Measurements from ENCODE around the gene ESPNL.

ESPNL gene

DNA sequence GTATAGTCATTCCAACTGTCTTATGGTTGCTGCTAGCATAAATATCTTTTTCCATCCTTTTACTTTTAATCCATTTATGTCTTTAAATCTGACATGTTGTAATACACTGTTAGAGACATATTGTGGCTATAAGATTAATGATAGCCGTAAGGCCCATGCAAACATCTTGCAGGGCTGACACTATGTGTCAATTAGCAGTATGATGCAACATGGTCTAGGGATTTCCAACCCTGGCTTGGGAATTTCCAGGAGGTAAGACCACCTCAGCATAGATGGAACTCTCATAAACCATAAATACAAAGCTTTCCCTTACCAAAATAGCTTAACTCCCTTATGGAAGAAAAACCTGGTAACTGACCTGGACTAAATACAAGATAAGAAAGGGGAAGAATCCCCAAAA, 22.8 kb upstream of the ESPNL start:
- no peak for DNase-seq

DNA sequence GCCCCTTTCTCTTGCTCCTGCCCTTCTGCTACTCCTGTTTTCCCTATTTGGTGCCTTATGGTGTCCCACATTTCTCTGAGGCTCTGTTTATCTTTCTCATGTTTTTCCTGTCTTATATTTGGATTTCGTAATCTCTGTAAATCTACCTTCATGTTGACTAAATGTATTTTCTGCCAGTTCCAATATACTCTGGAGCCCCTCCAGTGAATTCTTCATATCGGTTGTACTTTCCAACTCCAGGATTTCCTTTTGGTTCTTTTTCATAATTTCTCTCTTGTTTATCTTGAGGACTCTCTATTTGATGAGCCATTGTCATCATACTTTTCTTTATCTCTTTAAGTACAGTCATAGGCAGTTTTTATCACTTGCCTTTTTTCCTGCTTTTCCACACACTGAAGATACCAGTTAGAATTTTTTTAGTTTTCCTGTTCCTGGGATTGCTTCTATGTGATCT, 20.2 kb upstream of the ESPNL start:
- no peak for DNase-seq

DNA sequence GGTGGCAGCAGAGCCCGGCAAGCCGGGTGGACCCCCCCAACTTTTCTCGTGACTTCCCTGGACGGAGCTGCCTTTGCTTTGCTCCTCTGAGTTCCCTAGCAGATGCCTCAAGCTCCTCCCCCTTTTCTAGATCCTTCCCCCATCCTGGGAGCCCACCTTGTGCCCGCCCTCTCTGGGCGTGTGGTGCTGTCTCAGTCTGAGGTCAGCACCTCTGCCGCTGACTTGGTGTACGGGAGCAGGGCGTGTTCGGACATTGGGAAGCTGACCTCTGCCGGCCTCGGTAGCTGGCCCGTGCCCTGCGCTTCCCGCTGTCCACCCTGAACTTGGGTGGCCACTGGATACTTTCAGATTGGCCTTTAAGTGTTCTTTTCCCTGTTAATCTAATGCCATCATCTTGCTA, 19.6 kb upstream of the ESPNL start:
- DNase-seq, result no peak

DNA sequence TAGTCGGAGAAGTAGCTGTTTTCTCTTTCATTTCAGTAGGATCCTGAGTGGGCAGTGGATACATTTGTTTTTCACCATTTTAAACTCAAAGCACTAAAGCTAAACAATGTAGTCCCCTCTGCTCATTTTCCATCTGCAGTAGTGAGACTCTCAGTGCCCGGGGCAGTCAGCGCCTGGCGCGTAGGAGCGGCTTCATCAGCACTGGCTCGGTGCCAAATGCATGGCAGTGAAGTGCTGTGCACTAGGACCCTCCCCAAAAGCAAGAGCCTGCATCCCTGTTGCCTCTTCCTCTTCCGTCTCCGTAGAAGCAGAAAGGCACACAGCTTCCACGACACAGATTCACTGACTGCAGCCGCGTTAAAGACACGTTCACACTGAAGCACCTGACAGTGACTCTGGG, 19.0 kb upstream of the ESPNL start:
- DNase-seq, result no peak

DNA sequence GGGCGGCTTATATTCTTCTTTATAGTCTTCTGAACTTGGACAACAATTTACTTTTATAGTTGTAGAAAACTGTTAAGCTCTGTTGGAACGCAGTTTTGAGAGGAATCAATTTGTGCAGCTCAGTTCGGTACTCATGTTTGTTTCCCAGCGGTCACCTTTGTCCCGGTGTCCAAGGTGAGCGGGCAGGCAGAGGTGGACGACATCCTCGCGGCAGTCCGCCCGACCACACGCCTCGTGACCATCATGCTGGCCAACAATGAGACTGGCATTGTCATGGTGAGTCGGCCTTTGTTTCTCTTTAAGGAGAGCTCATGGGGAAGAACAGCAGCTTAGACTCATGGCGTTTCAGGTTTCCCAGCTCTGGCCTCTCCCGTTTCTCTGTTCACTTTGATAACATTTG, 18.6 kb upstream of the ESPNL start:
- no peak for DNase-seq

DNA sequence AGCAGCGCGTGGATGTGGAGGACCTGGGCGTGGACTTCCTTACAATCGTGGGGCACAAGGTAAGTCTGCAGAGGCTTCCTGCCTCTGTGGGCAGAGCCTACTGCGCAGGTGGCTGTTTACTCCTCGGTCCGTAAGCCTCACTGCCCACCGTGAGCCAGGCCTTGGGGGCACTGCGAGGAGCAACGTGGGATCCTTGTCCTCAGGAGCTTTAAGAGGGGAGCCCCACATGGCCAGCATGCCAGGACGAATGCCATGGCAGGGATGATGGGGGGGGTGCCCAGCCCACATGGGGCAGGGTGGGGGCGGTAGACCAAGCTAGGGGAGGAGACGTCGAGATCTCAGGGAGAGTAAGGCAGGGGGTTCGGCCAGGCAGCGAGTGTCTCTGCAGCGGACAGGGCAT, 18.0 kb upstream of the ESPNL start:
- no peak for DNase-seq

DNA sequence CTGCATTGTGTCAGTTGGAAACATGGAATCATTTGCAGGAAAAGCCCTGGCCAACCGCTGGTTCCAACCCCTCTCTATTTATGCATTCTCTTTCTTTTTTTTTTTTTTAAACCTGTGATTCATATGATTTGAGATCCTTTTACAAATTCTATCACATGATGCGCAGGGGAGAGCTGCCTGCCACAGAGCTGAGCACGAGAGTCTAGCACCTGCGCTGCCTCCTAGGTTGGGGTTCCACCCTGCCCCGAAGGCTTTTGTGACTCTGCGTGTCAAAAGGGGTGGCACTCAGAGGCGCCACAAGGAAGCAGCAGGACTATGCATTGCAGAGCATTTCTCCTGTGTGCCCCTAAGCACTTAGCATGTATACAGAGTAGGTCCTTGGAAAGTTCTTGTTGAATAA, 17.3 kb upstream of the ESPNL start:
- no peak for DNase-seq

DNA sequence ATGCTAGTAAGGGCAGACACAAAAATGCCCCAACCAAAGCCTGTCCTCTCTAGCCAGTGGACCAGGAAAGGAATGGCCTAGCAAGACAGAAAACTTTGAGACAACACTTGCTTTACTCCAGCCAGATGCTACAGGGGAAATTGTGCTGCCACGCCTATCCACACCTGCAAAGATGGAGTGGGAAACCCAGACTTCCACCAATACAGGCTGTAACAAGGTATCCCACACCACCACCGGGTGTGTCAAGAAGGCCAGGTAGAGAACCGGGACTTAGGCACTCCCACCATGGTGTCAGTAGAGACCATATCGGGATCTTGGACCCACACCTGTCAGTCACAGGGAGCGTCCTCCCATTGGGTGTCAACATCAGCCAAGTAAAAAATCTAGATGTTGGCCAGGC, 16.2 kb upstream of the ESPNL start:
- DNase-seq, result no peak

DNA sequence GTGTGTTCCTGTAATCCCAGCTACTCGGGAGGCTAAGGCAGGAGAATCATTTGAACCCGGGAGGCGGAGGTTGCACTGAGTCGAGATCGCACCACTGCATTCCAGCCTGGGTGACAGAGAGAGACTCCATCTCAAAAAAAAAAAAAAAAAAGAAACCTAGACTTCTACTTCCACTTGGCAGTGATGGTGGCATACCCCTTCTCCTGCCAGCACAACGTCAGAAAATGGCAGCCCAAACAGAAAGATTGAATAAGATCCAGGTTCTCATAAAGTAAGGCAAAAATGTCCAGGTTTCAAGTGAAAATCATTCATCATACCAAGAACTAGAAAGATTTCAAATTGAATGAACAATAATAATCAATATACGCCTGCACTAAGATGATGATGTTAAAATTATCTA, 15.4 kb upstream of the ESPNL start:
- no peak for DNase-seq

DNA sequence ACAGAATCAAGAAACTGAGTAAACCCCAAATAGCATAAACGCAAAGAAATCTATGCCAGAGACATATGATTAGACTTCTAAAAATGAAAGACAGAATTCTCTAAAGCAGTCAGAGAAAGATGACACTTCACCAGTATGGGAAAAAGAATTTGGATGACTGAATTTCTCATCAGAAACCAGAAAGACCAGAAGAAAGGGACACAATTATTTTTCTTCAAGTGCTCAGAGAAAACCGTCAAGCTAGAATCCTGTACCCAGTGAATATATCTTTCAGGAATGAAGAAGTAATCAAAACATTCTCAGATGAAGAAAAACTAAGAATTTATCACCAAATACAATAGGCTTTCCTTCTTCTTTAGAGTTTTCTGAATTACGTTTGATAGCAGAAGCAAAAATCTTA, 14.2 kb upstream of the ESPNL start:
- no peak for DNase-seq

DNA sequence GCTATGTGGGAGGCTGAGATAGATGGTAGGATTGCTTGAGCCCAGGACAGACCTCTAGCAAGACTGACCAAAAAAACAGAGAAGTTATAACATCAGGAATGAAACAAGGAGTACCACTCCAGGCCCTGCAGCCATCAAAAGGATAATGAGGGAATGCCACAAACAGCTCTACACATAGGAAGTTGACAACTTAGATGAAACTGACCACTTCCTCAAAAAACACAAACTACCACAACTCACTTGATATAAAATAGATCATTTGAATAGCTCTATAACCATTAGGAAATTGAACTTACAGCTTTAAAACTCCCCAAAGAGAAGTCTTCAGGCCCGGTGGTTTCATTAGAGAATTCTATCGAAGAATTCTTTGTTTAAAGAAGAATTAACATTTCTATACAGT, 12.9 kb upstream of the ESPNL start:
- DNase-seq, result no peak

DNA sequence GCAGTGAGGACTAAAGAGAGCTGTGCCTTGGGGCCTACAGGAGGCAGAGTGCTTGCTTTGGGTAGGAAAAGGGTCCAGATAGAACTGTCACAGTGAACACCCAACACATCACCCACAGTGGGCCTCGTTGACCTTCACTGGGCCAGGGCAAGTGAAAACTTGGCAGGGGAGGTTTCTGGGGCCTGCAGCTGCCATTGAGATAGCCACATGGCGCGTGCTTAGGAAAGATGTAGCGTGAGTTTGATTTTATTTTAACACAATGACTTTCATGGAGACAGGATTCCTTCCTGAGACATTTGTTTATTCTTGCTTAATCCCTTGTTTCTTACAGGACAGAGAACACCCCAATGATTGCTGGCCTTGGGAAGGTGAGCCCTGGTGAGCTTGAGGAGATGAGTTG, 9.3 kb upstream of the ESPNL start:
- no peak for DNase-seq

DNA sequence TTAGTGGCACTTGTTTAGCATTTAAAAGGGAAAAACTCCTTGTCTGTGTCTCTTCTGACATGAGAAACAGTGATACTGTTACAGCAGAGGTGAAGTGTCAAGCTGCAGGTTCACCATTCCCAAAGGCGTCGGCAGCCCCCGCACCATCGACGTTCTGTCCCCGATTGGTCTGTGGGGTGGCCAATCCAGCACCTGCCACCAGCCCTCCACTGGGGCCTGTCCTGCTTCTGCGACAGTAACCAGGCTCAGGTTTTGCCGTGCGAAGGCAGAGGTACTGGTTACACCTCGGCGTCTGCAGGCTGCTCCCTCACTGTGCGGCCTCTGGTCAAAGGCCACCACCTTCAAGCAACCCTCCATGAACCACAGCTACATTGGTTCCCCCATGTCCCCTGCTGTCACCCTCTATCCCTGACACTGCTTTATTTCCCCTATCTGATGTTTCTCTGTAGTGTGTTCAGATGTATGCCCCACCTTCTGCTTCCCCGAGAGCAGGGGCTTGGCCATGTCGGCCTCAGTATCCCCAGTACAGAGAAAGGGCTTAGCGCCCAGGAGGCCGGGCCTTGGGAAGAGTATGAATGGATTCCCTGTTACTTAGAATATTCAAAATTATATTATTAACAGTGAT, 8.6 kb upstream of the ESPNL start:
- DNase-seq, result no peak

DNA sequence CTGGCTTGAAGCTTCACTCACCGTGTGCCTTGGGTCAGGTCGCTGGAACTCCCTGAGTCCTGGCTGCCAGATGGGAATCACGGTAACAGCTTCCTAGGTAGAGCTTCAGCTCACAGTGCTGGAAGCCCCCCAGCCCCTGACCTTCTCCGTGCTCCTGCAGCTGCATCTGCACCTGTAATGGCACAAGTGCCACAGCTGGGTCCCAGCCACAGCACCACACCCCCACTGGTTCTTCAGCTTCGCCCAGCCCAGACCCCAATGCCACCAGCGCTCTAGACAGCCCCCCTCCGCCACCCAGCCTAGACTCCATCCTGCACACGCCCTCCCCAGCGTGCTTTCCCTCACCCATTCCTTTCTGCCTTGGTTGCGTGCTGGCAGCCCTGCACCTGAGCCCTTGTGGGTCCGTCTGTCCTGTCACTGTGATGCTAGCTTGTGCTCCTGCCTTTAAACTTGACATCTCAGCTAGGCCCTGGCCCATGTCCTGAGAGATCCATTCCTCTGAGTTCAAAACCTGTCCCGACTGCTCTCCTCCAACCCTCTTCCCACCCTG, 7.6 kb upstream of the ESPNL start:
- DNase-seq, result no peak

DNA sequence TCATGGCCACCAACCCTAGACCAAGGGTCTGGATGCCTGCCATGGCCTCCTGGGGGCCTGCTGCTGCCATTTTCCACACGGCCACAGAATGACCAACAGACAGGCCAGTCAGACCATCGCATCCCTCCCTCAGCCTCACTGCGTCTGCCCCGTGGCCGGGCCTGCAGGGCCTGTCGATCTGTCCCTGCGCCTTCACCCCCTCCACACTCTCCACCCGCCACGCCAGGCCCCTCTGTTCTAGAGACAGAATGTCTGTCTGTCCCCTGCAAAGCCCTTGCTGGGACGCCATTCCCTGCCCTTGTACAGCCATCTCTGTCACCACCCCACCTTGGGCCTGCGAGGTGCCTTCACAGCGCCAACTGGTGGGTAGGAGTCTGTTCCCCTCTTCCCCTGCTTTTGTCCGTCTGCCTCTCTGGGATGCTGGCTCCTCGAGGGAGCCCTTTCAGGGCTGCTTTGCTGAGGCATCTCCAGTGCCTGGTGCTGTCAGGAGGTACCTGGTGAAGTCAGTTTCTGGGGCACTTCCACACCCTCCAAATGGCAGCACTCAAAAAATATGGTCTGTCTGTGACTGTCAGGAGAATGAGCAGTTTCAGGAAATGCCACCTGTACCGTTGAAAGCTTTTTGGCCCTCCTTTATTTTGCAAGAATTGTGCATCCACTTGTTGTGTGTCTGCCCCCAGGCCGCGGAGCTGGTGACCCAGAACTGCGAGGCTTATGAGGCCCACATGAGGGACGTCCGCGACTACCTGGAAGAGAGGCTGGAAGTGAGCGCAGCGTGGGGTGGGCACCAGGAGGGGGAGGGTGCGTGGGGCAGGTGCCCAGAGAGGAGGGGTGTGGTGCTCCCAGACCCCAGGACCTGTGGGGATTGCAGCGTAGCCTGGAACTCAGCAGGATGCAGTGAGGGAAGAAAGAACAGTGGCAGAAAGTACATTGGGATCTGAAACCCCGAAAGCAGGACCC, 6.7 kb upstream of the ESPNL start:
- no peak for DNase-seq

DNA sequence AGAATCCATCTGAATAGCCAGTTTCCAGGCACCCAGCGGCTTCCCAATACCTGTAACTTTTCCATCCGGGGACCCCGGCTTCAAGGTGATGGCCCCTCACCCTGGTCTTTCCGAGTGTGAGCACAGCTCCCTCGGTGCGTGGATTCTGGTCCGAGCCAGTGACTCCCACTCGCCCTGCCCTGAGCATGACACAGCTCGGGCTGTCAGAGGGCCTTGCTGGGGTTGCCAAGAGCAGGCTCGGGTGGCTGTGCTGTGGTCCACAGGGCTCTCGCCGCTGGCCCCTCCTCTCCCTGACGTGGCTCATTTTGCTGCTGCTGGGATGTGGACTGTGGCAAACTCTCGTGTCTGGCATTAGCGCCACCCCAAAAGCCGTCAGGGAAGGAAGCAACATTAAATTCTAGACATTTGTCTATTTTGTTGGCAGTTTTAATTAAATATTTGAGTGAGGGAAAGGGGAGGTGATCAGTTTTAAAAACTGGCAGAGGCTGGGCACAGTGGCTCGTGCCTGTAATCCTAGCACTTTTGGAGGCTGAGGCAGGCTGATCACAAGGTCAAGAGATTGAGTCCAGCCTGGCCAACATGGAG, 5.6 kb upstream of the ESPNL start:
- no peak for DNase-seq

DNA sequence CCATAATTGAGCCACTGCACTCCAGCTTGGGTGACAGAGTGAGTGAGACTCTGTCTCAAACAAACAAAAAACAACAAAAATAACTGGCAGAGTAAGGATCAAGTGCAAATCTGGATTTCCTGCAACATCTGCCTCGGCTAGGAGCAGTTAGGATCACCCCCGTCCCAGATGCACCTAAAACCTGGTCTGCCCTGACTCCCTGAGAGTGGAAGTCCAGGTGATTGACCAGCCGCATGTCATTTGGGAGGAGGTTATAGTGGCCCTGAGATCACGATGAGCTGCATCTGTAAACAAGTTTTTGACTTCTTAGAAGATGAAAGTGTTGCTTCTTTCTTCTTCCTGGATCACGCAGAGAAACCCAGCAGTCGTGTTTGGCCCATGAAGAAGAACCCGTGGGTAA, 5.0 kb upstream of the ESPNL start:
- DNase-seq, result no peak

DNA sequence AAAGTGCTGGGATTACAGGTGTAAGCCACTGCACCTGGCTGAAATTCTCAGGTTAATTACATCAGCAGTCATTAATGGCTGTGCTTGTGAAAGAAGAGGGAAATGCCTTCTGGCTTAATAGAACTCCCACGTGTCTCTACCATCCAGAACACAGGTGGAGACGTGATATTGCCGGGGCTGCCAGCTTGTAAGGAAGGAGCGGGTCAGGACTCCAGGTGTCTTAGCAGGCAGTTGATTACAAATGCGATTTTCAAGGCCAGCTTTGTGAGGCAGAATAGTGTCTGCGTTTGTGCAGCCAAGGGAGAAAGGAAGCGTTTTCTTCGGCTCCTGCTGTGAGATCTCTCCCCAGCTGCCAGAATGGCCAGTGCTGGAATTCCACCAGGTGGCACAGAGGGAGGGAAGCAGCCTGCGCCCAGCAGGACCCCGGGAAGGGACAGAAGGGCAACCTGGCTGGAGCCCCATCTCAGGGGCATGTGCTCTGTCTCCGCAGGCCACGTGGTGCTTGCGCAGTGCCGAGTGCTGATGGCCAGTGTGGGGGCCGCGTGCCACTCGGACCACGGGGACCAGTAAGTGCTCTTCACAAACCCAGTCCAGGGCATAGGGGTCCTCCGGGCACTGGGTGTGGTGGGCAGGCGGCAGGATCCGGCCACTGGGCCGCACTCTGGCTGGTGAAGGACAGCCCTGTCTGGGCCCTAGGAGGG, 3.7 kb upstream of the ESPNL start:
- no peak for DNase-seq

DNA sequence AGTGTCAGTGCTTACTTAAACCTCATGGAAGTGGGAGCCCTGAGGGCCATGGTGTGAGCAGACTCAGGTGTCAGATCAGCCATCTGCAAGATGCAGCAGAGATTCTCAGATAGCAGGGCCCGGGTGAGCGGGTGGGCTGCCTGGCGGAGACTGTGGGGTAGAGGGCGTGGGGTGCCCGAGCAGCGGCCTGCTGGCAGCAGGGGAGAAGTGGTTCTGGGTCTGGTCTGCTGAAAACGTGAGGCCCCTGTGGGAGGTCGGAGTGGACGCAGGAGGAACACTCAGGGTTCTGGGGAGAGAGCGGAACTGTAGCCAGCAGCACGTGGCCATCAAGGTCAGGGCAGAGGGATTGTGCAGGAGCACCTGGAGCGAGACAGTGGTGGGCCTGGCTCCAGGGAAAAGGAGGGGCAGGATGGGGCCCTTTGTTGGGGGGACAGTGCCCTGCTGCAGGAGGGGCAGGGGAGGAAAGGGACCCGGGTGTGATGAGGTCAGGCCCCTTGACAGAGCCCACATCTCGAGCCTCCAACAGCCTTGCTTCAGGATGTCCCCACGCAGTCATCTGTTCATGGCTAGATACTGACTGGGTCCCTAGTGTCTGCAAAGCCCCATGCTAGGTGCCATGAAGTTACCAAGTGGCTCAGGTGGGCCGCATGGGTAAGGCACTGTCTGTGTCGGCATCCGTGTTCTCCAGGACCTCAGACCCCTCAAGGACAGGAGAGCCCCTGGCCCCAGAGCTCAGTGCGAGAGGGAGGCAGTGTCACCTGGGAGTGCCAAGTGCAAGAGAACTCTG, 2.7 kb upstream of the ESPNL start:
- no peak for DNase-seq

DNA sequence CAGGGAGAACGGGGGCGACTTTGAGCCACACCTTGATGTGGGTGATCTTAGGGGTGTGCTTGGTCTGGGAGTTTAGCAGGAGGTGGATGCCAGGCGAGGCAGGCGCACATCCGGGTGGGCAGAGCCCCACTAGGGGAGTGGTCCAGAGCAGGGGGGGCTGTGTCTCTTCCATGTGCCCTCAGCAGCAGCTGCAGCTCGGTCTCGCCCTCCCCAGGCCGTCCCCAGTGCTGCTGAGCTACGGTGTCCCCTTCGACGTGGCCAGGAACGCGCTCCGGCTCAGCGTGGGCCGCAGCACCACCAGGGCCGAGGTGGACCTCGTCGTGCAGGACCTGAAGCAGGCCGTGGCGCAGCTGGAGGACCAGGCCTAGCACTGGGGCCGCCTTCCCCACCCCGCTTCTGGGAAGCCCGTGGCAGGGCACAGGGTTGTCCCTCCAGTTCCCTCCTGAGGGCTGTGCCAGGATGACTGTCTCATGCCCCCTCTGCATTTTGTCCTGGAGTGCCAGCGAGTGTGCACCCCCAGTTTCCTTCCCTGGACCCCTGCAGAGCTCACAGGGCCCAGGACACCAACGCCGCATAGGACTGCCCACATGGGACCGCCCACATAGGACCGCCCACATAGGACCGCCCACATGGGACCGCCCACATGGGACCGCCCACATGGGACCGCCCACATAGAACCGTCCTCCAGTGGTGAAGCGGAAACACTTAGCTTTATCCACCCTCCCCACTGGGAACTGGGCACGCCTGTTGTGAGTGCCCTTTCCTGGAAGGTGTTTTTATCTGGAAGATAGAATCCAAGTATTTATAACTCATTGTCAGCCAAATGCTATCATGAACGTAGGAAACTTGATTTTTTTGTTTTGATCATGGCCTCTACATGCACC, 1.9 kb upstream of the ESPNL start:
- DNase-seq, result no peak

All from eye (tissue), 1 donor.